Inferior parietal cortex (tissue), 1 donor: ENCODE data around the gene ANKRD33B.
"Not testable (repeated sequence)": the region's sequence is repeated elsewhere in the genome, so short reads cannot be mapped to it uniquely, and the experiment has no call there.

Source experiments
- DNase-seq: peaks from one replicate; pipeline ENCODE4 v3.0.0-alpha.2; 2016; ENCODE audit errors: extremely low spot score

The ANKRD33B gene

GRCh38 chr5:10655972-10656830 lies 92.3 kb downstream of the ANKRD33B start:
- no peak for DNase-seq

GRCh38 chr5:10658265-10658664 lies 94.4 kb downstream of the ANKRD33B start:
- DNase-seq: no peak

DNA sequence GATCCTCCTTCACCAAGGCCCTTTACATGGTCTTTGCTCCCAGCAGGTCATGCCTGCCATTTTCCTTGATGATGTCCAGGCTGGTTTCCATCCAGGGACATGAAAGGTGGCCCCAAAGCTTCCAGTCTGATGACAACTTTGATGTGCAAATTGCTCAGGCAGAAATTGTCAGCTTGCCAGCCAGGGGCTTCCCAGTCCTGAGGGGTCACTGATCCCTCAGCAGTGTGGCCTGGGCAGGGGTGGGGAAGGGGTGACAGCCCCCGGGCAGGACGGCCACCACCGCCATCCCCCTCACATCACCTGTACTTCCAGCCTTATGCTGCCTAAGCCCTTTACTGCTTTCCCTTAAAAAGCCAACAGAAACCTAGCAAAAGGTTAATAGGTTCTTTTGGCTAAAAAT lies 96.3 kb downstream of the ANKRD33B start:
- no peak for DNase-seq

- no peak for DNase-seq
Observed at GRCh38 chr5:10660720-10661387, 97.0 kb downstream of the ANKRD33B start.

DNA sequence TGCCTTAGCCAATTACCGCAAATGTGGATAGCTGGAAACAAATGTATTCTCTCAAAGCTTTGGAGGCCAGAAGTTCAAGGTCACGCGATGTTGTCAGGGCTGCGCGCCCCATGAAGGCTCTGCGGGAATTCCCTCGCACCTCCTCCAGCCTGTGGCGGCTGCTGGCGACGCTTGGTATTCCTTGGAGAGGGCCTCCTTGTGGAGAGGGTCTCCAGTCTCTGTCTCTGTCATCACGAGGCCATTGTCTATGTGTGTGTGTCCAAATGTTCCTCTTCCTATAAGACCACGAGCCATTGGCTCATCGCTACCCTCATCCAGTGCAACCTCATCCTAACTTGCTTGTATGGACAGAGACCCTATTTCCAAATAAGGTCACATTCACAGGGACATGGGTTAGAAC lies 97.5 kb downstream of the ANKRD33B start:
- no peak for DNase-seq

DNA sequence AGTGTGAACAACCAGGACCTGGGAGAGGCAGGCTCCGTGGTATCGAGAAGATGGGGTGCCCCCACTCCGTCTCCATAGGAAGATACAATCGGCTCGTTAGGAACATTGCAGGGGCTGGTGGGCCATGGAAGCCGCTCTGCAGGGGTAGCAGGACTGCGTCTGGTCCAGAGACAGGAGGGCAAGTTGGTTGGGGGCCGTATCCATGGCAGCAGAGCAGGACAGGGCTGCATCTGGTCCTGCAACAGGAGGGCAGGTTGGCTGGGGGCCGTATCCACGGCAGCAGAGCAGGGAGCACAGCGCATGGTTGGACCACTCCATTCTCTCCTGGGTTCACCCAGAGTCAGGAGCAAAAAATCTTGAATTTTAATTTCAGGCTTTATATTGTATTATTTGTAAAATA lies 98.2 kb downstream of the ANKRD33B start:
- DNase-seq: no peak

- DNase-seq: no peak
Observed at GRCh38 chr5:10662661-10663488, 99.0 kb downstream of the ANKRD33B start.

DNA sequence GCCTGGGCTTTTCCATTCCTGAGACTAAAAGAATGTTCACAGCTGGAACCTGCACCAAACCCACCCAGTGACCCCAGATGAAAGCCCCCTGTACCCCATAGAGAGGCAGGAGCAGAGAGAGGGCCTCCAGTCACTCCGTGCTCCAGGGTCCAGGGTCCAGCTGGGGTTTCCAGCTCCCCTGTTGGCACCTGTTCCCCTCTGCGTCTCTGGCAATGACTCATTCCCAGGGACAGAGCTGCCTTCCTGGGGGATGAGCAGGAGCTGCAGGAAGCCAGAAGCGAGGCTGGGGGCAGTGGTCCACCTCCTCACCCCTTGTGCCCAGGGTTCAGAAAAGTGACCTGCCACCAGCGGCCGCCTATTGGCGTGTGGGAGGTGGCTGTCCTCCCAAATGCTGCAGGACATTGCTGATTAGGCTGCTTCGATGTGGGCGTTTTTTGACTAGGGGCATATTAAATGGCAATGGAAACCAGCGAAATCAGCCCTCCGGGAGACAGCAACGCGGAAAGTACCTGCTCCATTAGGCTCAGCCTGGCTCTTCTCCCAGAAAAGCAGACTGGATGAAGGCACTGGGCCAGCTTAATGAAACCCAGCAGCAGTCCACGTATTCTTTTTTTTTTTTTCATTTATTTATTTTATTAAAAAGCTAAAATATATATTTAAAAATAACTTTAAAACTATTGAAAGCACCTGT lies 99.8 kb downstream of the ANKRD33B start:
- no peak for DNase-seq

DNA sequence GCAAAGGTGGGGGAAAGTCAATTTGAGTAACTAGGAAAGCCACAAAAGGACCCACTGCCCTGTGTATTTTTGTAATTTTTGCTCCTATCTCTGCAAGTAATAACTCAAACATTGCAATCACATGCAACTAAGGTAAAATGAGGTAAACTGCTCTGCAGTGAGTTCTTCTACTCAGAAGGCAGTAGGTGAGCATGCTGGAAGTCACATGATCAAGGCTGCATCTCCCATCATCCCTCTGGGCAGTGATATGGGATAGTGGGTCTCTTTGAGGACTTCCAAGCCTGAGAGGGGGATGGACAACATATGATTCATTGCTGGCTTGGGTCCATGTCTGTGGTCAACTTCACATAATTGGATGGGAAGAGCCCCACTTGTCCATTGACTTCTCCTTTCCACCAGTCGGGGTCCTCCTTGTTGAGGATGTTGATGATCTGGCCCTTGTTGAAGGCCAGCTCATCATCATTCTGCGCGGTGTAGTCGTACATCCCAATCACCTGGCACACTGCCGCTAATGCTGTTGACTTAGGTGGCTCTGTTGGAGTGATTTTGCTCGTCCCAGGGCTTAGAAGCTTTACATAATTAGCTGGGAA lies 100.4 kb downstream of the ANKRD33B start:
- DNase-seq: not testable (repeated sequence)

DNA sequence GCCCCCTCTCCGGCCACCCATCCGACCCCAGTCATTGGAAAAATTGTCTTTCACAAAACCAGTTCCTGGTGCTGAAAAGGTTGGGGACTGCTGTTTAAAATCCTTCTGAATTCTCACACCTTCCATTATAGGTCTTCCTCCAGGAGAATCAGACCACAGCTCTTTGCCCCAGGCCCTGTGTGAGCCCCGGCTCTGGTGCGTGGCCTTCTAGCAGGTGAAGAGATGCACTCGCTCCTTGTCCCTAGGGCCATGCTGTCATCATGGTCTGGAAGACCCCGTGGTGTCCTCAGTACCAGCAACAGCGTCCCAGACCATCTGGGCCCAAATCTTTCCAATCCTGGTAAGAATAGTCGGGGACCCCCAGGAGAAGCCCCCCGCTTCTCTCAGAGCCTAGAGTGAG lies 101.9 kb downstream of the ANKRD33B start:
- DNase-seq: no peak

DNA sequence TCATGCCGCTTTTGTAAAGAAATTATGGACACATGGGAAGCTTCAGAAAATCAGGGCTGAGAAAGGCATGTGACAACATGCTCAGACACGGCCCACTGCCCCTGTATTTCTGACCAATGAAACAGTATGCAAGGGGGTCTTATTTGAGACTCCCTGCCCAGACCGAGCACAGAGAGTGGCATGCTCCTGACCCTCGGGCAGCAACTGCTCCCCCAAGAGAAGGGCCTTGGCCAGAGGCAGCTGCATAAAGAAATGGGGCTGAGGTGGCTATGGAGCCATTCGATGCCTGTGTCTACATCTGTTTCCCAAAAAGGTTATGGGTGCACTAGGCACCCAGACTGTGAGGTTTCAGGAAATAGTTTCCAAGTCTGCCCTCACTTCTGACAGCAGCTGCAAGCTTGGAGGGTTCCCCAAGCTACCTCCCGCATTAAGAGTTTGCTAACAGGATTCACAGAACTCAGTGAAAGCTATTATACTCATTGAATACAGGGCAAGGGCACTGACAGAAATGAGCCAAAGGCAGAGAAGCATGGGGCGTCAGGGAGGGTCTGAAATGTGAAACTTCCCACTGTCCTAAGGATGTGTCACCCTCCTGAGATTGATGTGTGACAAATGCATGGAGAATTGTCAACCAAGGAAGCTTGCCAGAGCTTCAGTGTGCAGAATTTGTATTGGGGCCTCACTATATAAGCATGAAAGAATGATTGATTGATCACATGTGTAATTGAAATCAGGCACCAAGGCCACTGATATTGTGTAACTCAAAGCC lies 102.8 kb downstream of the ANKRD33B start:
- DNase-seq: no peak

GRCh38 chr5:10667431-10668057 lies 103.7 kb downstream of the ANKRD33B start:
- no peak for DNase-seq

DNA sequence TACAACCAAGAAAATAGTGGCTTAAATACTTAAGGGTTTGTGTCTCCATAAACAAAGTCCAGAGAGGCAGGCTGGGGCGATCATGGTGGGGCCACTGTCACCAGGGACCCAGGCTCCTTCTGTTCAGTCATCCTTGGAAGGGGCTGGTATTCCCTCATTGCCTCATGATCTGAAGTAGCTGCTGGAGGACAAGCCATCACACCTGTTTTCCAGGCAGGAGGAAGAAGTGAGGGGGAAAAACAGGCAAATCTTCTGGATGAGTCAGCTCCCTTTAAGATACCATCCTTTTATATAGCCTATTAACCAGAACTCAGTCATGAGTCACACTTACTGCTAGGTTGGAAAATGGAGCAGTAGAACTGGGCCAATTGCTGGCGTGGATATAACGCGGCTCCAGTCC lies 104.8 kb downstream of the ANKRD33B start:
- DNase-seq: no peak

DNA sequence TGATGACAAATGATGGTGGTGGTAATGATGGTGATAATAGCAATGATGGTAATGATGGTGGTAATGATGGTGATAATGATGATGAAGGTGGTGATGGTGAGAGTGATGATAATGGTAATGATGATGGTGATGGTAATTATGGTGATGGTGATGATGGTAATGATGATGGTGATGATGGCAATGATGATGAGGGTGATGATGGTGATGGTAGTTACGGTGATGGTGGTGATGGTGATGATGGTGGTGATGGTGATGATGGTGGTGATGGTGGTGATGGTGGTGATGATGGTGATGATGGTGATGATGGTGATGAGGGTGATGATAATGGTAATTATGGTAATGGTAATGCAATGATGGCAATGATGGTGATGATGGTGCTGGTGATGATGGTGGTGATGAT lies 106.1 kb downstream of the ANKRD33B start:
- DNase-seq: no peak

- DNase-seq: peak; percentile 29
Observed at GRCh38 chr5:10671041-10672008, 107.5 kb downstream of the ANKRD33B start.

- DNase-seq: no peak
Observed at GRCh38 chr5:10672146-10673016, 108.5 kb downstream of the ANKRD33B start.

GRCh38 chr5:10673017-10673389 lies 109.1 kb downstream of the ANKRD33B start:
- DNase-seq: no peak

DNA sequence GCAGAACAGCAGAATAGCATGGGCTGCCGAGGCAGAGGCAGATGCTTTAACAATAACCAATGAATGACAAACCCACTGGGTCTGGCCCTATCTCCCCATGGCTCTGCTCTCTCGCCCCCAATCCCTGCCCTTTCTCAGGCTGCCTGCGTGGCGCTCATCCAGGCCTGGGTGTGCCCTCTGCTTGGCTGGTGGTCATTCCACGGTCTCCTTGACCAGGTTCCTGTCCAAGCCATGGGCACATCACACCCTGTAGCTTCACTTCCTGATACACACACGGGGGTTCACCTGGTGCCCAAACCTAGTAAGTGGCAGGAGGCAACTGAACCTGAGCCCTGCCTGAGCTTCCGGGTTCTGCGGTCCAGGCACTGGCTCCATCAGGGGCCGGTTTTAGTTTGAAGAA lies 109.5 kb downstream of the ANKRD33B start:
- DNase-seq: no peak
